GM12878 (cell line): ENCODE measurements around the gene MYRF. TPM values are rescaled to one million over a fixed set of nuclear protein-coding genes. Genes with fewer than 3 reads are reported as not detected.

ENCODE experiments used
- ATAC-seq: fragments of 200-7000 bp; cut with Tn5 transposase; 3 replicates; pipeline ENCODE4 v1.9.1; 2020; ENCODE audit warnings: mild to moderate bottlenecking, moderate library complexity
- BruUV-seq: library from RNA; stranded (reverse); fragments of 400-500 nt; replicated peaks from 2 replicates; lab custom pipeline; 2021; lab: Mats Ljungman, UMichigan
- CTCF ChIA-PET: fragments of 300-600 bp; sonication (Branson Sonifier 250); formaldehyde crosslinking; extraction: SDS; loops from one replicate; lab custom pipeline; 2021; ENCODE audit warnings: inconsistent platforms; lab: Yijun Ruan, JAX
- POLR2A ChIA-PET: fragments of 350-600 bp; formaldehyde crosslinking; extraction: SDS; loops from one replicate; lab custom pipeline; 2021; ENCODE audit warnings: inconsistent platforms; lab: Charles Lee
- RAD21 ChIA-PET: fragments of 300-600 bp; sonication (Branson Sonifier 250); formaldehyde crosslinking; loops from one replicate; lab custom pipeline; 2023; ENCODE audit warnings: antibody characterized with exemption; ENCODE audit not compliant: unreplicated experiment; lab: Charles Lee
- SMC1A ChIA-PET: fragments of 300-600 bp; sonication (Branson Sonifier 250); formaldehyde crosslinking; loops from one replicate; lab custom pipeline; 2023; ENCODE audit not compliant: unreplicated experiment, uncharacterized antibody; lab: Charles Lee
- DNase-seq: peaks from one replicate; pipeline ENCODE4 v3.0.0-alpha.2; 2011; ENCODE audit warnings: low read depth, low spot score
- FAIRE-seq: peaks from 3 replicates; lab custom pipeline; 2011; peaks lifted over from hg19 to GRCh38; lab: Jason Lieb, UNC
- H2AFZ ChIP-seq: 2 replicates; pipeline ENCODE4 v1.6.0; 2011; ENCODE audit warnings: low read depth, low read length, control low read depth; ENCODE audit not compliant: control insufficient read depth
- H3K27ac ChIP-seq: 2 replicates; pipeline ENCODE4 v1.5.1; 2011; ENCODE audit warnings: control low read depth; ENCODE audit not compliant: control insufficient read depth, insufficient read depth
- H3K27me3 ChIP-seq, 2 experiments: replicated peaks in 1 of 2; 2 replicates each; pipeline versions ENCODE4 v1.6.0 to v1.6.1; 2011; ENCODE audit warnings: low read length in 1 of 2; ENCODE audit not compliant: control insufficient read depth in 2 of 2, insufficient read depth in 2 of 2
- H3K36me3 ChIP-seq, 2 experiments: 2 replicates each; pipeline ENCODE4 v1.5.1; 2011; ENCODE audit warnings: low read length in 1 of 2; ENCODE audit not compliant: control insufficient read depth in 2 of 2, insufficient read depth in 2 of 2
- H3K4me1 ChIP-seq: 2 replicates; pipeline ENCODE4 v1.6.1; 2011; ENCODE audit warnings: mild to moderate bottlenecking, low read length, moderate library complexity, mixed read lengths; ENCODE audit not compliant: control insufficient read depth, insufficient read depth
- H3K4me2 ChIP-seq: 2 replicates; pipeline ENCODE4 v1.6.0; 2011; ENCODE audit warnings: control low read depth; ENCODE audit not compliant: control insufficient read depth, insufficient read depth
- H3K4me3 ChIP-seq: fragments of 200-600 bp; sonication (generic); 2 replicates; pipeline ENCODE4 v1.5.1; 2016
- H3K79me2 ChIP-seq: 2 replicates; pipeline ENCODE4 v1.6.0; 2011; ENCODE audit warnings: low read length; ENCODE audit not compliant: control insufficient read depth, insufficient read depth
- H3K9ac ChIP-seq: 2 replicates; pipeline ENCODE4 v1.8.0; 2011; ENCODE audit warnings: low read length, control low read depth, mixed read lengths; ENCODE audit not compliant: control insufficient read depth, insufficient read depth
- H3K9me3 ChIP-seq: replicated peaks from 3 replicates; pipeline ENCODE4 v1.5.1; 2011; ENCODE audit warnings: mild to moderate bottlenecking, low read length; ENCODE audit not compliant: control insufficient read depth, insufficient read depth
- H4K20me1 ChIP-seq: 2 replicates; pipeline ENCODE4 v1.6.0; 2011; ENCODE audit not compliant: control insufficient read depth, insufficient read depth
- CHD2 ChIP-seq: IDR thresholded peaks from 2 replicates; pipeline ENCODE4 v1.6.1; 2011; ENCODE audit warnings: low read depth, low read length, improper control_type of control experiment, borderline replicate concordance
- IRF3 ChIP-seq: fragments of 450-650 bp; IDR thresholded peaks from 2 replicates; pipeline ENCODE4 v1.6.1; 2014; ENCODE audit warnings: mild to moderate bottlenecking
- RELB ChIP-seq: fragments of 450-650 bp; IDR thresholded peaks from 2 replicates; pipeline ENCODE4 v1.6.1; 2017; ENCODE audit warnings: low read depth, mild to moderate bottlenecking, moderate library complexity
- SPI1 ChIP-seq: IDR thresholded peaks from 2 replicates; pipeline ENCODE4 v1.6.1; 2011; ENCODE audit warnings: low read depth, mild to moderate bottlenecking, low read length, moderate library complexity, borderline replicate concordance; ENCODE audit not compliant: insufficient read depth
- WRNIP1 ChIP-seq: IDR thresholded peaks from 2 replicates; pipeline ENCODE4 v1.6.1; 2011; ENCODE audit warnings: low read depth, low read length, improper control_type of control experiment, borderline replicate concordance
- WGBS: methylation state at CpG from one replicate; pipeline ENCODE4 v1.1.6; 2016; ENCODE audit warnings: low lambda C conversion rate; ENCODE audit not compliant: insufficient replicate concordance, insufficient coverage; ENCODE audit errors: missing lambda C conversion rate; 5-methylcytosine and 5-hydroxymethylcytosine counted together
- in situ Hi-C: fragments of 300-500 bp; cut with MboI; formaldehyde crosslinking; loops from 9 replicates; pipeline ENCODE4 v1.14.3; 2018; ENCODE audit warnings: mixed read lengths
- intact Hi-C: fragments of 100-400 bp; cut with micrococcal nuclease; formaldehyde crosslinking; loops from one replicate; pipeline ENCODE4 v1.14.2; 2022; ENCODE audit not compliant: unreplicated experiment
- microRNA counts: library from miRNA; unstranded; fragments of <30 nt; microRNA quantifications from one replicate; lab custom pipeline; 2016
- polyA plus RNA-seq, 11 experiments: library from polyadenylated mRNA; depleted of rRNA in 4 of 11; unstranded in 6 of 11; stranded (reverse) in 5 of 11; fragments of >200 nt; fragmentation: Nextera tagmentation in 4 of 11; fragmentation: Illumina TruSeq in 1 of 11; extraction: Ambion mirVana in 4 of 11; extraction: Trizol in 1 of 11; gene quantifications; 1 replicate in 1 of 11; 2 replicates in 10 of 11; pipeline versions ENCODE4 v1.2.1 to v1.2.3, GENCODE V29; 2011 to 2016; ENCODE audit warnings: inconsistent platforms in 2 of 11, missing spikeins in 2 of 11, low read depth in 1 of 11
- total RNA-seq, 4 experiments: library from RNA; depleted of rRNA in 3 of 4; stranded (reverse); fragments of >200 nt in 3 of 4; fragmentation: Illumina TruSeq in 1 of 4; extraction: Trizol in 1 of 4; gene quantifications; 2 replicates each; pipeline versions ENCODE4 v1.2.1 to v1.2.3, GENCODE V29; 2013 to 2021
- TF ChIP-seq, protein P1 (sequence below): fragments of 450-650 bp; formaldehyde crosslinking; IDR thresholded peaks from 2 replicates; pipeline ENCODE4 v1.4.0; 2020; ENCODE audit warnings: mild to moderate bottlenecking, moderate library complexity

Gene MYRF
- total and polyA plus RNA-seq, 10 of the 15 experiments (the other 5 are each of a cell fraction or from before 2014, with no cell fraction given), result 0.27 to 15.6 (median 0.89) TPM

DNA sequence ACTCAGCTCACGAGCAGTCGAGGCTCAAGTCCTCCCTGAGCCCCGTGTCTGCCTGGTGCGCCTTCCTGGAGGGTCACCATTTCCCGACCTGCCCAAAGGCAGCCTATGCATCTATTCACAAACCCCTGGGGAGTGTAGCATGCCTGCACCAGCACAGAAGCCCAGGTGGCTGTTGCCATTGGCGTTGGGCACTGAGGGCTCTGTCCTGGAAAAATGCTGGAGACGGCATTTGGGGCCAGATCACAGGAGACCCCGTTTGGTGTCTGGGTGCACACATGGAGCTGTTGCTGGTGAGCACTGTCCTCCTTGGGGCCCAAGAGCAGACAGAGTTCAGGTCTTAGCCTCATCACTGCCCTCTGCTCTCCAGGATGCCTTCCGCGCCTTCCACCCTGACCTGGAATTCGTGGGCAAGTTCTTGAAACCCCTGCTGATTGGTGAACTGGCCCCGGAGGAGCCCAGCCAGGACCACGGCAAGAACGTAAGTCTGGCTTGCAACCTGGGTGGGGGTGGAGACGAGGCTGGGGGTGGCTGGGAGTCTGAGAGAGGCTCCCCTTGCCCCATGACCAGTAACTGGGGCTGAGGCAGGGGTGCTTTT lies 85.1 kb downstream of the MYRF start:
- 83% methylated on average over 15 of the region's 15 CpGs for WGBS
- Histone ChIP-seq H3K4me1 (peaks cover 25% of the 10 kb centered on the region), H3K27me3 (no peaks in the 10 kb centered on the region), H3K9me3 (no peaks in the 10 kb centered on the region), H4K20me1 (no peaks in the 10 kb centered on the region), H3K4me3 (no peak overlapping the region), H3K27ac (no peak overlapping the region), H3K9ac (no peak overlapping the region), H2AFZ (no peak overlapping the region), H3K79me2 (peaks cover 46% of the 10 kb centered on the region), H3K36me3 (peaks cover 28 to 33% of the 10 kb centered on the region in 2 experiments)
- SMC1A ChIA-PET, result interaction anchor here (2.4 kb wide), 1 partner anchor 40 kb away, joined by 15 read pairs; no protein-coding TSS in a partner anchor
- POLR2A ChIA-PET, result interaction anchor here (1.0 to 4.8 kb wide), 3 partner anchors 21 to 44 kb away, joined by 3 to 76 read pairs (median 22); partner anchors contain the start of gene FADS1
- CTCF ChIA-PET, result interaction anchor here (1.5 to 2.7 kb wide), 2 partner anchors 40 to 271 kb away, joined by 3 to 12 read pairs; no protein-coding TSS in a partner anchor
- DNase-seq, result no peak
- in situ Hi-C loops, result no loop called here
- RAD21 ChIA-PET, result interaction anchor here (1.6 kb wide), 1 partner anchor 22 kb away, joined by 3 read pairs; no protein-coding TSS in a partner anchor
- no TSS peak for BruUV-seq
- TF ChIP-seq RELB (no peak), SPI1 (no peak), WRNIP1 (no peak), CHD2 (no peak), IRF3 (no peak)
- TF ChIP-seq, protein P1, sequence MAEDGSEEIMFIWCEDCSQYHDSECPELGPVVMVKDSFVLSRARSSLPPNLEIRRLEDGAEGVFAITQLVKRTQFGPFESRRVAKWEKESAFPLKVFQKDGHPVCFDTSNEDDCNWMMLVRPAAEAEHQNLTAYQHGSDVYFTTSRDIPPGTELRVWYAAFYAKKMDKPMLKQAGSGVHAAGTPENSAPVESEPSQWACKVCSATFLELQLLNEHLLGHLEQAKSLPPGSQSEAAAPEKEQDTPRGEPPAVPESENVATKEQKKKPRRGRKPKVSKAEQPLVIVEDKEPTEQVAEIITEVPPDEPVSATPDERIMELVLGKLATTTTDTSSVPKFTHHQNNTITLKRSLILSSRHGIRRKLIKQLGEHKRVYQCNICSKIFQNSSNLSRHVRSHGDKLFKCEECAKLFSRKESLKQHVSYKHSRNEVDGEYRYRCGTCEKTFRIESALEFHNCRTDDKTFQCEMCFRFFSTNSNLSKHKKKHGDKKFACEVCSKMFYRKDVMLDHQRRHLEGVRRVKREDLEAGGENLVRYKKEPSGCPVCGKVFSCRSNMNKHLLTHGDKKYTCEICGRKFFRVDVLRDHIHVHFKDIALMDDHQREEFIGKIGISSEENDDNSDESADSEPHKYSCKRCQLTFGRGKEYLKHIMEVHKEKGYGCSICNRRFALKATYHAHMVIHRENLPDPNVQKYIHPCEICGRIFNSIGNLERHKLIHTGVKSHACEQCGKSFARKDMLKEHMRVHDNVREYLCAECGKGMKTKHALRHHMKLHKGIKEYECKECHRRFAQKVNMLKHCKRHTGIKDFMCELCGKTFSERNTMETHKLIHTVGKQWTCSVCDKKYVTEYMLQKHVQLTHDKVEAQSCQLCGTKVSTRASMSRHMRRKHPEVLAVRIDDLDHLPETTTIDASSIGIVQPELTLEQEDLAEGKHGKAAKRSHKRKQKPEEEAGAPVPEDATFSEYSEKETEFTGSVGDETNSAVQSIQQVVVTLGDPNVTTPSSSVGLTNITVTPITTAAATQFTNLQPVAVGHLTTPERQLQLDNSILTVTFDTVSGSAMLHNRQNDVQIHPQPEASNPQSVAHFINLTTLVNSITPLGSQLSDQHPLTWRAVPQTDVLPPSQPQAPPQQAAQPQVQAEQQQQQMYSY (CRISPR knock-in tag), result no peak
- TF ChIP-seq, all 136 proteins: peak for 0
- intact Hi-C loops, result no loop called here
- FAIRE-seq, result no peak
- ATAC-seq, result no peak
- no peak overlapping the region for H3K4me2 ChIP-seq

MicroRNAs within 50 kb of the gene (microRNA counts, 767-probe panel; counts per million panel counts)
- microRNA hsa-miR-1908 (lab: Ali Mortazavi, UCI) (1,438 counts per million, percentile 53 among the panel's probes with 10 or more counts), microRNA hsa-miR-611 (lab: Ali Mortazavi, UCI) (55.3 counts per million)

Other genes with a start within 250 kb of the MYRF start
Only the 7 nearest of the 11 such genes appear.
- gene DAGLA, start 72.2 kb upstream of the MYRF start, total RNA-seq (2014; rRNA removed), result not detected in 2 replicates
- not detected in 2 replicates for gene DAGLA, start 72.2 kb upstream of the MYRF start, total RNA-seq (2014; rRNA removed; fragmentation: Illumina TruSeq; extraction: Trizol)
- gene DAGLA, start 72.2 kb upstream of the MYRF start, total RNA-seq (2021), result 0.05 TPM in 1 of 2 replicates, not detected in the other
- gene DAGLA, start 72.2 kb upstream of the MYRF start, polyA plus RNA-seq (2011; rRNA removed), result not detected in 2 replicates
- not detected in 2 replicates for gene DAGLA, start 72.2 kb upstream of the MYRF start, polyA plus RNA-seq (2014; fragmentation: Illumina TruSeq; extraction: Trizol)
- not detected for gene DAGLA, start 72.2 kb upstream of the MYRF start, polyA plus RNA-seq (2014; fragmentation: Nextera tagmentation; extraction: Ambion mirVana)
- not detected in 2 replicates for gene DAGLA, start 72.2 kb upstream of the MYRF start, polyA plus RNA-seq (2014; rRNA removed)
- not detected for gene DAGLA, start 72.2 kb upstream of the MYRF start, polyA plus RNA-seq (2016; fragmentation: Nextera tagmentation; extraction: Ambion mirVana)
- gene TMEM258, start 40.0 kb downstream of the MYRF start, total RNA-seq (2014; rRNA removed), result 233 and 251 TPM in 2 replicates
- gene TMEM258, start 40.0 kb downstream of the MYRF start, total RNA-seq (2014; rRNA removed; fragmentation: Illumina TruSeq; extraction: Trizol), result 202 and 218 TPM in 2 replicates
- gene TMEM258, start 40.0 kb downstream of the MYRF start, total RNA-seq (2021), result 157 and 160 TPM in 2 replicates
- 373 and 532 TPM in 2 replicates for gene TMEM258, start 40.0 kb downstream of the MYRF start, polyA plus RNA-seq (2011; rRNA removed)
- 167 and 194 TPM in 2 replicates for gene TMEM258, start 40.0 kb downstream of the MYRF start, polyA plus RNA-seq (2014; fragmentation: Illumina TruSeq; extraction: Trizol)
- 100 to 1,000 TPM; 800 to 840 TPM for gene TMEM258, start 40.0 kb downstream of the MYRF start, polyA plus RNA-seq (2014; fragmentation: Nextera tagmentation; extraction: Ambion mirVana)
- 252 and 261 TPM in 2 replicates for gene TMEM258, start 40.0 kb downstream of the MYRF start, polyA plus RNA-seq (2014; rRNA removed)
- gene TMEM258, start 40.0 kb downstream of the MYRF start, polyA plus RNA-seq (2016; fragmentation: Nextera tagmentation; extraction: Ambion mirVana), result 100 to 1,000 TPM; 390 to 393 TPM
- 136 TPM in 2 replicates for gene FEN1, start 40.3 kb downstream of the MYRF start, total RNA-seq (2014; rRNA removed)
- 117 and 135 TPM in 2 replicates for gene FEN1, start 40.3 kb downstream of the MYRF start, total RNA-seq (2014; rRNA removed; fragmentation: Illumina TruSeq; extraction: Trizol)
- 127 and 129 TPM in 2 replicates for gene FEN1, start 40.3 kb downstream of the MYRF start, total RNA-seq (2021)
- gene FEN1, start 40.3 kb downstream of the MYRF start, polyA plus RNA-seq (2011; rRNA removed), result 94.3 and 94.4 TPM in 2 replicates
- 92.7 and 120 TPM in 2 replicates for gene FEN1, start 40.3 kb downstream of the MYRF start, polyA plus RNA-seq (2014; fragmentation: Illumina TruSeq; extraction: Trizol)
- gene FEN1, start 40.3 kb downstream of the MYRF start, polyA plus RNA-seq (2014; fragmentation: Nextera tagmentation; extraction: Ambion mirVana), result 10 to 100 TPM; 54.8 to 99.9 TPM
- gene FEN1, start 40.3 kb downstream of the MYRF start, polyA plus RNA-seq (2014; rRNA removed), result 110 and 130 TPM in 2 replicates
- 100 to 1,000 TPM; 281 to 282 TPM for gene FEN1, start 40.3 kb downstream of the MYRF start, polyA plus RNA-seq (2016; fragmentation: Nextera tagmentation; extraction: Ambion mirVana)
- gene FADS1, start 64.4 kb downstream of the MYRF start, total RNA-seq (2014; rRNA removed), result 38.9 and 44.1 TPM in 2 replicates
- 37.5 and 42.3 TPM in 2 replicates for gene FADS1, start 64.4 kb downstream of the MYRF start, total RNA-seq (2014; rRNA removed; fragmentation: Illumina TruSeq; extraction: Trizol)
- 45.5 and 49.2 TPM in 2 replicates for gene FADS1, start 64.4 kb downstream of the MYRF start, total RNA-seq (2021)
- 69.1 and 73.9 TPM in 2 replicates for gene FADS1, start 64.4 kb downstream of the MYRF start, polyA plus RNA-seq (2011; rRNA removed)
- gene FADS1, start 64.4 kb downstream of the MYRF start, polyA plus RNA-seq (2014; fragmentation: Illumina TruSeq; extraction: Trizol), result 39.1 and 47.2 TPM in 2 replicates
- gene FADS1, start 64.4 kb downstream of the MYRF start, polyA plus RNA-seq (2014; fragmentation: Nextera tagmentation; extraction: Ambion mirVana), result 10 to 100 TPM in 1 of 2 experiments, 1 to 10 TPM in 1; 8.8 to 14.6 TPM
- gene FADS1, start 64.4 kb downstream of the MYRF start, polyA plus RNA-seq (2014; rRNA removed), result 32.7 and 34.6 TPM in 2 replicates
- gene FADS1, start 64.4 kb downstream of the MYRF start, polyA plus RNA-seq (2016; fragmentation: Nextera tagmentation; extraction: Ambion mirVana), result 10 to 100 TPM; 47.7 to 49.5 TPM
- gene FADS2, start 75.7 kb downstream of the MYRF start, total RNA-seq (2014; rRNA removed), result 156 and 158 TPM in 2 replicates
- gene FADS2, start 75.7 kb downstream of the MYRF start, total RNA-seq (2014; rRNA removed; fragmentation: Illumina TruSeq; extraction: Trizol), result 142 and 152 TPM in 2 replicates
- gene FADS2, start 75.7 kb downstream of the MYRF start, total RNA-seq (2021), result 294 and 315 TPM in 2 replicates
- 165 and 313 TPM in 2 replicates for gene FADS2, start 75.7 kb downstream of the MYRF start, polyA plus RNA-seq (2011; rRNA removed)
- 312 and 333 TPM in 2 replicates for gene FADS2, start 75.7 kb downstream of the MYRF start, polyA plus RNA-seq (2014; fragmentation: Illumina TruSeq; extraction: Trizol)
- 1 to 10 TPM; 3.3 to 6.4 TPM for gene FADS2, start 75.7 kb downstream of the MYRF start, polyA plus RNA-seq (2014; fragmentation: Nextera tagmentation; extraction: Ambion mirVana)
- gene FADS2, start 75.7 kb downstream of the MYRF start, polyA plus RNA-seq (2014; rRNA removed), result 188 and 204 TPM in 2 replicates
- 10 to 100 TPM; 92.1 to 92.7 TPM for gene FADS2, start 75.7 kb downstream of the MYRF start, polyA plus RNA-seq (2016; fragmentation: Nextera tagmentation; extraction: Ambion mirVana)
- 7.2 and 9.3 TPM in 2 replicates for gene FADS3, start 138.9 kb downstream of the MYRF start, total RNA-seq (2014; rRNA removed)
- 2.3 and 3.2 TPM in 2 replicates for gene FADS3, start 138.9 kb downstream of the MYRF start, total RNA-seq (2014; rRNA removed; fragmentation: Illumina TruSeq; extraction: Trizol)
- 5.7 and 7.7 TPM in 2 replicates for gene FADS3, start 138.9 kb downstream of the MYRF start, total RNA-seq (2021)
- gene FADS3, start 138.9 kb downstream of the MYRF start, polyA plus RNA-seq (2011; rRNA removed), result 3.9 and 7.5 TPM in 2 replicates
- 2.3 and 4.2 TPM in 2 replicates for gene FADS3, start 138.9 kb downstream of the MYRF start, polyA plus RNA-seq (2014; fragmentation: Illumina TruSeq; extraction: Trizol)
- under 1 TPM; 0.23 to 0.44 TPM for gene FADS3, start 138.9 kb downstream of the MYRF start, polyA plus RNA-seq (2014; fragmentation: Nextera tagmentation; extraction: Ambion mirVana)
- 6.8 and 8.1 TPM in 2 replicates for gene FADS3, start 138.9 kb downstream of the MYRF start, polyA plus RNA-seq (2014; rRNA removed)
- gene FADS3, start 138.9 kb downstream of the MYRF start, polyA plus RNA-seq (2016; fragmentation: Nextera tagmentation; extraction: Ambion mirVana), result 1 to 10 TPM; 1.4 to 4.2 TPM
- not detected in 2 replicates for gene RAB3IL1, start 164.9 kb downstream of the MYRF start, total RNA-seq (2014; rRNA removed)
- gene RAB3IL1, start 164.9 kb downstream of the MYRF start, total RNA-seq (2014; rRNA removed; fragmentation: Illumina TruSeq; extraction: Trizol), result not detected in 2 replicates
- 0.11 TPM in 1 of 2 replicates, not detected in the other for gene RAB3IL1, start 164.9 kb downstream of the MYRF start, total RNA-seq (2021)
- not detected in 2 replicates for gene RAB3IL1, start 164.9 kb downstream of the MYRF start, polyA plus RNA-seq (2011; rRNA removed)
- not detected in 2 replicates for gene RAB3IL1, start 164.9 kb downstream of the MYRF start, polyA plus RNA-seq (2014; fragmentation: Illumina TruSeq; extraction: Trizol)
- not detected for gene RAB3IL1, start 164.9 kb downstream of the MYRF start, polyA plus RNA-seq (2014; fragmentation: Nextera tagmentation; extraction: Ambion mirVana)
- 0.04 TPM in 1 of 2 replicates, not detected in the other for gene RAB3IL1, start 164.9 kb downstream of the MYRF start, polyA plus RNA-seq (2014; rRNA removed)
- not detected for gene RAB3IL1, start 164.9 kb downstream of the MYRF start, polyA plus RNA-seq (2016; fragmentation: Nextera tagmentation; extraction: Ambion mirVana)